Measurements from ENCODE around the gene COL4A2.

- TF ChIP-seq POLR2A (IDR thresholded peaks at IDR 0.05; ENCODE audit: low read length), result no peak
- no peak for TF ChIP-seq FOSB (CRISPR knock-in tag; IDR thresholded peaks at IDR 0.05)
- no peak for TF ChIP-seq CBX2 (IDR thresholded peaks at IDR 0.05; ENCODE audit: borderline replicate concordance, low read depth)
- TF ChIP-seq MYC (IDR thresholded peaks at IDR 0.05; ENCODE audit: borderline replicate concordance, low read length), result no peak
- no peak for TF ChIP-seq CTCF (IDR thresholded peaks at IDR 0.05)
- TF ChIP-seq RAD21 (conservative IDR thresholded peaks at IDR 0.05 in 1 of 2, IDR thresholded peaks at IDR 0.05 in 1 of 2), result no peak
- TF ChIP-seq RFX5 (IDR thresholded peaks at IDR 0.05), result no peak
- TF ChIP-seq MAX (IDR thresholded peaks at IDR 0.05), result no peak
- TF ChIP-seq RCOR1 (IDR thresholded peaks at IDR 0.05; ENCODE audit: low read depth, low read length), result no peak
- no peak for TF ChIP-seq NPAS2 (CRISPR knock-in tag; IDR thresholded peaks at IDR 0.05; ENCODE audit: borderline replicate concordance)
These were observed 30.5 kb upstream of the COL4A2 start for GRCh38 chr13:110276553-110276950.
